Measurements from ENCODE around the gene CERT1. TPM values are rescaled to one million over a fixed set of nuclear protein-coding genes. Genes with fewer than 3 reads are reported as not detected.

CERT1 gene
- total RNA-seq, 1 donor from 2014 or later: 14.0 TPM

Other genes starting within 250 kb of the CERT1 start
- 86.8 and 119 TPM in 2 replicates for gene HMGCR, start 174.4 kb downstream of the CERT1 start, total RNA-seq
- gene POLK, start 262 bp upstream of the CERT1 start, total RNA-seq: 24.3 and 38.3 TPM in 2 replicates
- gene ANKDD1B, start 99.8 kb upstream of the CERT1 start, total RNA-seq: 0.20 and 1.1 TPM in 2 replicates
- gene POC5, start 205.8 kb upstream of the CERT1 start, total RNA-seq: 7.0 and 8.5 TPM in 2 replicates